GM20000 (cell line): ENCODE measurements around the gene GAB2.

Source experiments
- DNase-seq: peaks from one replicate; pipeline ENCODE4 v3.0.0; 2012; ENCODE audit warnings: low spot score
- CTCF ChIP-seq: IDR thresholded peaks from 2 replicates; pipeline ENCODE4 v1.5.1; 2012; ENCODE audit warnings: mild to moderate bottlenecking, control low read depth; ENCODE audit errors: extremely low read depth, missing control alignments

Gene GAB2

GRCh38 chr11:78253797-78254196, 163.8 kb downstream of the GAB2 start:
- no peak for DNase-seq
- no peak for TF ChIP-seq CTCF

DNA sequence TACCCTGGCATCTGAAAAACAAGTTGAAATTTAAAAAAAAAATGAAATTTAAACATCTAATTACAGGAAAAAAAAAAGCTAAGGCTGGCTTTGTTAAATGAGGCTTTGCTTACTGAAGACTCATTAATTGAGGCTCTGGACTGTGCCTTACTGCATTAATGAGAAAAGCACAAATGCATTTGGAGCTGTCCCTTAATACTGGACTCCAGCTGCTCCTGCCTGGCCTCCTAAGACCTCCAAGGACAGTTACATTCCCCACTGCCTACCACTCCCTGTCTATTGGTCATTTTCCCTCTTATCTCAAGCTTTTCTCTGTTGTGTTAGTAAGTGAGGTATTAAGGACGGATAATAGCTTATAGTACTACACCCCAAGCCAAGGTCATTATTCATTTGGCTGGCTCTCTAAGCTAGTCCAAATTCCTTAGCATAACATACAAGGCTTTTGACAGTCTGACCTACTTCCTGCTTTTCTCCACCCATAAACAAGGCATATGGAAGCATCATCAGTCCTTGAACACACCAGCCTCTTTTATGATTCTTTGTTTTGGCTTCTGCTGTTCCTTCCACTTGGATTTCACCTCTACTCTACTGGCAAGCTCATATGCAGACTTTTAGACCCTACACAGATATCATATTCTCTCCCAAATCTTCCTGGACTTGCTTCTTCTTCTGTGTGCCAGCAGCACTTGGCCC, 166.4 kb downstream of the GAB2 start:
- TF ChIP-seq CTCF: no peak

GRCh38 chr11:78250099-78250498, 167.5 kb downstream of the GAB2 start:
- no peak for TF ChIP-seq CTCF
- no peak for DNase-seq

More for the DNA sequence above, 166.4 kb downstream of the GAB2 start:
- DNase-seq: no peak

GRCh38 chr11:78248903-78249302, 168.7 kb downstream of the GAB2 start:
- no peak for TF ChIP-seq CTCF
- DNase-seq: no peak

- no peak for TF ChIP-seq CTCF
- no peak for DNase-seq
These were observed 169.4 kb downstream of the GAB2 start for GRCh38 chr11:78248191-78248590.

DNA sequence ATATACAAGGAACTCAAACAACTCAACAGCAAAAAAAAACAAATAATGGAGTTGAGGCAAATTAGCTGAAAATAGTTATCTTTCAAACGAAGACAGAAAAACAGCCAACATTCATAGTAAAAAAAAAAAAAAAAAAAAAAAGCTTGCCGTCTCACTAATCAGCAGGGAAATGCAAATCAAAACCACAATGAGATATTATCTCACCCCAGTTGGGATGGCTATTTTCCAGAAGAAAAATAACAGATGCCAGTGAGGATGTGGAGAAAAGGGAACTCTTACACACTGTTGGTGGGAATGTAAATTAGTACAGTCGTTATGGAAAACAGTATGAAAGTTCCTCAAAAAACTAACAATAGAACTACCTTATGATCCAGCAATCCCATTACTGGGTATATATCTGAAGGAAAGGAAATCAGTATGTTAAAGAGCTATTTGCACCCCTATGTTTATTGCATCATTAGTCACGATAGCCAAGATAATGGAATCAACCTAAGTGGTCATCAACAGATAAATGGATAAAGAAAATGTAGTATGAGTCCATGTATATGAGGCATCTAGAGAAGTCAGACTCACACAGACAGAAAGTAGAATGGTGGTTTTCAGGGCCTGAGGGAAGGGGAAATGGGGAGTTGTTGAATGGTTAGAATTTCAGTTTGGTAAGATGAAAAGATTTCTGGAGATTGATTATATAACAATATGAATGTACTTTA, 172.9 kb downstream of the GAB2 start:
- TF ChIP-seq CTCF: no peak
- no peak for DNase-seq

DNA sequence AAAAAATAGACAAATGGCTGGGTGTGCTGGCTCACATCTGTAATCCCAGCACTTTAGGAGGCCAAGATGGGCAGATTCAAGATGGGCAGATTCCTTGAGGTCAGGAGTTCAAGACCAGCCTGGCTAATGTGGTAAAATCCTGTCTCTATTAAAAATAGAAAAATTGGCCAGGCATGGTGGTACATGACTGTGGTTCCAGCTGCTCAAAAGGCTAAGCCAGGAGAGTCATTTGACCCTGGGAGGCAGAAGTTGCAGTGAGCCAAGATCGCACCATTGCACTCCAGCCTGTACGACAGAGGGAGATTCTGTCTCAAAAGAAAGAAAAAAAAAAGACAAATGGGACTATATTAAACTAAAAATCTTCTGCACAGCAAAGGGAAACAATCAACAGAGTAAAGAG, 173.5 kb downstream of the GAB2 start:
- no peak for DNase-seq
- TF ChIP-seq CTCF: no peak
